HG02798 (cell line): ENCODE measurements around the gene SON.

Source experiments
- ATAC-seq: cut with Tn5 transposase; IDR thresholded peaks from one replicate; pipeline ENCODE4 v1.9.1; 2021; ENCODE audit warnings: mild to moderate bottlenecking; ENCODE audit not compliant: unreplicated experiment, poor library complexity

Gene SON

DNA sequence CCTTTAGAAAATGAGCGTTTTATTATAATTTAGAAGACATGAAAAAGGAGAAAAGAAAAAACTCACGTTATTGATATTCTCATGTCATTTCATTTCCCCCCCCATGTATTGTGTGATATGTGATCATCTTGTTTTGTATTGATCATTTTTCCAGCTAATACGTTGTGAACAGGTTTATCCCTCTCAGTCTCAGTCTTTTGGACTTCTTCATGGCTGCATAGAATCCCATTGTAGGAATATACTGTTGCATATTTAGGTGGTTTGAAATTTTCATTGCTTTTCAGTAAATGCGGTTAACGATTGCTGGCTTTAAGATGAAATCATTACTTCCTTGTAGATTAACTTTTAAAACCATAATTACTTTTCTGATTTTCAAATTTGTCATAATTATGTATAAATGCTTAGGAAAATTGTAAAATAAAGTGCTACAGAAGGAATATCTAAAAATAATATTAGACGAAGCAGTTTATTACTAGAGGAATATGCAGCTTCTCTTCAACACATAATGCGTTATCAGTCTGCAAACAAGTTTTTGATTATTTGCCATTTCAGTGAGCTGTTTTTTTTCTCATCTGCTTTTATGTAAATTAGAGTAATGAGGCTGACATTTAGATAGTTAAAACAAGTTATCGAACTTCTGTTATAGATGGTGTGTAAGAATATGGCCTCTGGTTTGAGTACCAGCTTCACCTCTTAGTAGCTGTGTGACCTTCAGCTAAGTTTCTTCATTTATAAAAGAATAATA lies 1.8 kb downstream of the SON start:
- no peak for ATAC-seq

DNA sequence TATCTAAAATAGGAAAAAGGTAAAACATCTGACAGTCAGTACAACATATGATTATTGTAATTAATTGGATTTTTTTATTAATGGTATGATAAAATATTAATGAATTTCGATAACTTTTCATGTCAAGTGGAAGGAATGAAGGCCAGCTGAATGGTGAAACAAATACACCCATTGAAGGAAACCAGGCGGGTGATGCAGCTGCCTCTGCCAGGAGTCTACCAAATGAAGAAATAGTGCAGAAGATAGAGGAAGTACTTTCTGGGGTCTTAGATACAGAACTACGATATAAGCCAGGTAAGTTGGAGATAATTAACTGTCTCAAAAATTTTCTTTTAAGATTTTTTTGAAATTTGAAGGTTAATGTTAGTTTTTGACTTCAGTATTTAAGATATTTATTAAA lies 3.2 kb downstream of the SON start:
- ATAC-seq, result no peak

- no peak for ATAC-seq
Measured at GRCh38 chr21:33549848-33550771, 7.3 kb downstream of the SON start.

- no peak for ATAC-seq
Measured at GRCh38 chr21:33550772-33551660, 8.2 kb downstream of the SON start.

DNA sequence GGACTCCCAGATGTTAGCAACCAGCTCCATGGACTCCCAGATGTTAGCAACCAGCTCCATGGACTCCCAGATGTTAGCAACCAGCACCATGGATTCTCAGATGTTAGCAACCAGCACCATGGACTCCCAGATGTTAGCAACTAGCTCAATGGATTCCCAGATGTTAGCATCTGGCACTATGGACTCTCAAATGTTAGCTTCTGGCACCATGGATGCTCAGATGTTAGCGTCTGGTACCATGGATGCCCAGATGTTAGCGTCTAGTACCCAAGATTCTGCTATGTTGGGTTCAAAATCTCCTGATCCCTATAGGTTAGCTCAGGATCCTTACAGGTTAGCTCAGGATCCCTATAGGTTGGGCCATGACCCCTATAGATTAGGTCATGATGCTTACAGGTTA lies 8.8 kb downstream of the SON start:
- no peak for ATAC-seq

DNA sequence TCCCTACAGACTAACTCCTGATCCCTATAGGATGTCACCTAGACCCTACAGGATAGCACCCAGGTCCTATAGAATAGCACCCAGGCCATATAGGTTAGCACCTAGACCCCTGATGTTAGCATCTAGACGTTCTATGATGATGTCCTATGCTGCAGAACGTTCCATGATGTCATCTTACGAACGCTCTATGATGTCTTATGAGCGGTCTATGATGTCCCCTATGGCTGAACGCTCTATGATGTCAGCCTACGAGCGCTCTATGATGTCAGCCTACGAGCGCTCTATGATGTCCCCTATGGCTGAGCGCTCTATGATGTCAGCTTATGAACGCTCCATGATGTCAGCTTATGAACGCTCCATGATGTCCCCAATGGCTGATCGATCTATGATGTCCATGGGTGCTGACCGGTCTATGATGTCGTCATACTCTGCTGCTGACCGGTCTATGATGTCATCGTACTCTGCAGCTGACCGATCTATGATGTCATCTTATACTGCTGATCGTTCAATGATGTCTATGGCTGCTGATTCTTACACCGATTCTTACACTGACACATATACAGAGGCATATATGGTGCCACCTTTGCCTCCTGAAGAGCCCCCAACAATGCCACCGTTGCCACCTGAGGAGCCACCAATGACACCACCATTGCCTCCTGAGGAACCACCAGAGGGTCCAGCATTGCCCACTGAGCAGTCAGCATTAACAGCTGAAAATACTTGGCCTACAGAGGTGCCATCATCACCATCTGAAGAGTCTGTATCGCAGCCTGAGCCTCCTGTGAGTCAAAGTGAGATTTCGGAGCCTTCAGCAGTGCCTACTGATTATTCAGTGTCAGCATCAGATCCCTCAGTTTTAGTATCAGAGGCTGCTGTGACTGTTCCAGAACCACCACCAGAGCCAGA lies 9.5 kb downstream of the SON start:
- no peak for ATAC-seq

GRCh38 chr21:33552999-33553598 lies 10.3 kb downstream of the SON start:
- no peak for ATAC-seq

DNA sequence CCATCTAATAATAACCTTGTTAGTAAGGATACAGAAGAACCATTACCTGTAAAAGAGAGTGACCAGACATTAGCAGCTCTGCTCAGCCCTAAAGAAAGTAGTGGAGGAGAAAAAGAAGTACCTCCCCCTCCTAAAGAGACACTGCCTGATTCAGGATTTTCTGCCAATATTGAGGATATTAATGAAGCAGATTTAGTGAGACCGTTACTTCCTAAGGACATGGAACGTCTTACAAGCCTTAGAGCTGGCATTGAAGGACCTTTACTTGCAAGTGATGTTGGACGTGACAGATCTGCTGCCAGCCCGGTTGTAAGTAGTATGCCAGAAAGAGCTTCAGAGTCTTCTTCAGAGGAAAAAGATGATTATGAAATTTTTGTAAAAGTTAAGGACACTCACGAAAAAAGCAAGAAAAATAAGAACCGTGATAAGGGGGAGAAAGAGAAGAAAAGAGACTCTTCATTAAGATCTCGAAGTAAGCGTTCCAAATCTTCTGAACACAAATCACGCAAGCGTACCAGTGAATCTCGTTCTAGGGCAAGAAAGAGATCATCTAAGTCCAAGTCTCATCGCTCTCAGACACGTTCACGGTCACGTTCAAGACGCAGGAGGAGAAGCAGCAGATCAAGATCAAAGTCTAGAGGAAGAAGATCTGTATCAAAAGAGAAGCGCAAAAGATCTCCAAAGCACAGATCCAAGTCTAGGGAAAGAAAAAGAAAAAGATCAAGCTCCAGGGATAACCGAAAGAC lies 11.6 kb downstream of the SON start:
- ATAC-seq, result no peak

DNA sequence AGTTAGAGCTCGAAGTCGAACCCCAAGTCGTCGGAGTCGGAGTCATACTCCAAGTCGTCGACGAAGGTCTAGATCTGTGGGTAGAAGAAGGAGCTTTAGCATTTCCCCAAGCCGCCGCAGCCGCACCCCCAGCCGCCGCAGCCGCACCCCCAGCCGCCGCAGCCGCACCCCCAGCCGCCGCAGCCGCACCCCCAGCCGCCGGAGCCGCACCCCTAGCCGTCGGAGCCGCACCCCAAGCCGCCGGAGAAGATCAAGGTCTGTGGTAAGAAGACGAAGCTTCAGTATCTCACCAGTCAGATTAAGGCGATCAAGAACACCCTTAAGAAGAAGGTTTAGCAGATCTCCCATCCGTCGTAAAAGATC lies 12.1 kb downstream of the SON start:
- ATAC-seq, result no peak

- ATAC-seq, result no peak
Measured at GRCh38 chr21:33557447-33557846, 14.6 kb downstream of the SON start.

DNA sequence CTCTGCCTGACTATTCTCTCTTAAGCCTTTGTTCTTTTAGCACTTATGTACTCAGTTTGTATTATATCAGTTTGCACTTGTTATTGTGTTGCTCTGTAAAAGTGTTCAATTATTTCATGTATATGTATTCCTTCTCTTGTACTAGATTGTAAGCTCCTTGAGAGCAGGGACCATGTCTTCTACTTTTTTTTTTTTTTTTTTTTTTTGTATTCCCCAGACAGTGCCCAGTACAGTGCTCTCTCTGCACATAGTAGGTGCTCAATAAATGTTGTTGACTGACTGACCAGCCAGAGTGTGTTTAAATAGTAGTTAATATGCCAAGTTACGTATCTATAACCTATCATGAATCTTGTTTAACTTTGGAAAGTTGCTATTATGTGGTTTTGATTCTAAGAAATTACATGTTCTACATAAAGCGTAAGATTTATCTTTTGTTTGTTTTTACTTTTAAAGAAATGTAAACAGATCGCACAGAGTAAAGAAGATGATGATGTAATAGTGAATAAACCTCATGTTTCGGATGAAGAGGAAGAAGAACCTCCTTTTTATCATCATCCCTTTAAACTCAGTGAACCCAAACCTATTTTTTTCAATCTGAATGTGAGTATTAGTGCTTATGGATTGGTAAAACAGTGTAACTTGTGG lies 16.1 kb downstream of the SON start:
- ATAC-seq, result no peak

GRCh38 chr21:33559813-33560212 lies 17.0 kb downstream of the SON start:
- no peak for ATAC-seq

DNA sequence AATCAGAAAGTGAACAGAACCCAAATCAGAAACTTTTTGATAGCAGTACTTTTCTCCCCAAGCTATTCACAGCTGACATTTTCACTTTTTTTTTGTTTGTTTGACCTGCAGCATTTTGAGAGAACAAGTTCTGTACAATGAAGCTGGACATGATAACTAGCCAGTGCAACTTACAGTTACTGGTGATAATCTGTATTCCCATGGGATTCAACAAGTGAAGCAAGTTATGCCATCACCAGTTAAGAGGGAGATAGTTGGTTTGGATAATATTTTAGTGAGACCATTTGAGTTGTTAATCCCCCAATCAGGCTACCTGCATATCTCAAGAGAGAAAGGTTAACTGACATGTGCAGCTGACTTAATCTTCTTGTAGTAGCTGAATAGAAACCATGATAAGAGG lies 18.1 kb downstream of the SON start:
- ATAC-seq, result no peak

DNA sequence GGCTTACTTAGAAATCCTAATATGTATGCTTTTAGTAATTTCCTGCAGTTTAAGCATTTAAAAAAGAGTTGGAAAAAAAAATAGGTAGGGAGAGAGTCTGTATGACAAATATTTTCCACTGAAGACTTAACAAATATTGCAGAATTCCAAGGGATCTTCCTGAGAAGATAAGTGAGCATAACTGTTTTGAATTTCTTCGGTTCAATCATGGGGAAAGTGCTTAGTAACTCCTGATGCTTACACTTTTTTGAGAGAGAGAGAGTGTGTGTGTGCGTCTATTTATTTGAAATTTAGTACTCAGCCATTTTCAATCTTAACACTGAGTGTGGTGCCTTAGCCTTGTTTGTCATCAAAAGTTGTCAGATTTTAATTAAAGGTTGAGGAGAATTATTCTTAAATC lies 18.5 kb downstream of the SON start:
- ATAC-seq, result no peak

DNA sequence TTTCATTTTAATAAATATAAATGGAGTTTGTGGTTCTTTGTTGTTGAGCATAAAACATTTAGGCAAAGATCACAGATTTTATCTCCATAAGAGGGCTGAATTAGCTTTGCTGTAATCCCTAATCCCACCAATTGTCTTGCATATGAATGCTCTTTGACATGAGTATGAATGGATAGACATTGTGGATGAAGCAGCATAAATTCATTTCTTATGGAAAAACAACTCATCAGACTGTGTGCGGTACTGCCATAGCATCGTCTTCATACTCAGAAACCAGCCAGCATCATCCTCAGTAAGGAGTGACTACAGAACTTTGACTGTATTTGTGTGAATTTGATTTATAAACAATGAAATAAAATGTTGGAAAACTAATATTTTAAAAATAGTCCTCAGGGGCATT lies 19.6 kb downstream of the SON start:
- ATAC-seq, result no peak

DNA sequence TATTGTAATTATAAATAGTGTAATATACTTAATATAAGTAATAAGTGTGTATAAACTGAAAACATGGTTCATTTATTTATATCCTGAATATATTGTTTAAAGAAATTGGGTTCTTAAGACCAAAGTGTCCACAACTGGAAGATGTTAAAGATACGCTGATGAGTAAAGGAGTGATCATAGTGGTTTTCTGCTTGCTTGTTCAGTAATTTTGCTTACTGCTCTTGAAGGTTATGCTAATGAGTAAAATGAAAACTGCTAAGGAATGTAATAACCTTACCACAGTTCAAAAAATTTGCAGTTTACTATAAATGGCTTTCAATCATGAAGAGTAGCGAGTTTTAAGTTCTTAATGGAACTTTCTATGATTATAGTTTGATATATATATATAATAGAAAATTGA lies 23.7 kb downstream of the SON start:
- no peak for ATAC-seq

DNA sequence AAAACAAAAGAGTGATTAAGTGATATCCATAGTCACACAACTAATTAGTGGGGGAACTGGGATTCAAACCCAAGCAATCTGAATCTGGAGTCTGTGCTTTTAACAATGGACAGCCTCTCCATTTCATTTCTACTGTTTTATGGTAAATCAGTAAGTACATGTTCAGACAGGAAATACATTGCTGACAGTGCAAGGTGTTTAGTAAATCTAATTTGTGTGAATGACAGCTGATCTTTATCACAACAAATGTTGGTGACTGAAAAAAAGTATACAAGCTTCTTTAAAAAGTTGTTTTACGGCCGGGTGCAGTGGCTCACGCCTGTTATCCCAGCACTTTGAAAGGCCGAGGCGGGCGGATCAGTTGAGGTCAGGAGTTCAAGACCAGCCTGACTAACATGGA lies 25.1 kb downstream of the SON start:
- no peak for ATAC-seq

DNA sequence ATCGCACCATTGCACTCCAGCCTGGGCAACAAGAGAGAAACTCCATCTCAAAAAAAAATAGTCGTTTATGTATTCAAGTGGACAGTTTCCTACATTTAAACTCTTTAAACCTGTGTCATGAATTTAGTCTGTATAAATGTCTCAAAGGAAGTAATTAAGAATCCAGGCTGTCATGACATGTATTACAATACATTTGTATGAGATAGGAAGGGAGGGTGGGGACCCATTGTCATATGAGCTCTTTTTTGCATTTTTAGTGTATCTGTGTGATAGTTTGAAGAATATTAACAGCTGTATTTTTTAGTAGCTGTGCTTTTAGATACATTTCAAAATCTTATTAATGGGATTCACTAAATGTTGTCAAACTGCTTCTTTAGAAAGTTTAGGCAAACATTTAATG lies 25.6 kb downstream of the SON start:
- no peak for ATAC-seq
